GM23248 (cell line): ENCODE data around the gene TRERF1. TPM values are rescaled to one million over a fixed set of nuclear protein-coding genes. Genes with fewer than 3 reads are reported as not detected.
"Not testable (repeated sequence)": the region's sequence is repeated elsewhere in the genome, so short reads cannot be mapped to it uniquely, and the experiment has no call there.

Experiments
- DNase-seq: peaks from one replicate; pipeline ENCODE4 v3.0.0-alpha.2; 2015
- H2AFZ ChIP-seq: fragments of 200-600 bp; sonication (generic); 2 replicates; pipeline ENCODE4 v1.6.1; 2016; ENCODE audit warnings: antibody characterized with exemption
- H3F3A ChIP-seq: fragments of 200-600 bp; sonication (generic); 2 replicates; pipeline ENCODE4 v1.6.1; 2016; ENCODE audit warnings: mild to moderate bottlenecking, antibody characterized with exemption, mixed run types; ENCODE audit not compliant: insufficient read depth
- H3K27ac ChIP-seq: fragments of 200-600 bp; sonication (generic); 2 replicates; pipeline ENCODE4 v1.5.1; 2016; ENCODE audit warnings: mild to moderate bottlenecking
- H3K27me3 ChIP-seq: fragments of 200-600 bp; sonication (generic); replicated peaks from 2 replicates; pipeline ENCODE4 v1.6.1; 2016; ENCODE audit warnings: mild to moderate bottlenecking; ENCODE audit not compliant: insufficient read depth
- H3K36me3 ChIP-seq: fragments of 200-600 bp; sonication (generic); 2 replicates; pipeline ENCODE4 v1.6.1; 2016; ENCODE audit warnings: low read depth, mild to moderate bottlenecking
- H3K4me1 ChIP-seq: fragments of 200-600 bp; sonication (generic); 2 replicates; pipeline ENCODE4 v1.6.1; 2016; ENCODE audit warnings: mild to moderate bottlenecking; ENCODE audit not compliant: insufficient read depth
- H3K4me2 ChIP-seq: fragments of 200-600 bp; sonication (generic); one replicate; pipeline ENCODE4 v1.6.1; 2016; ENCODE audit warnings: mild to moderate bottlenecking; ENCODE audit not compliant: unreplicated experiment
- H3K4me3 ChIP-seq: fragments of 200-600 bp; sonication (generic); 2 replicates; pipeline ENCODE4 v1.5.1; 2016; ENCODE audit warnings: mild to moderate bottlenecking
- H3K79me2 ChIP-seq: fragments of 200-600 bp; sonication (generic); 2 replicates; pipeline ENCODE4 v1.6.1; 2016; ENCODE audit warnings: mild to moderate bottlenecking; ENCODE audit not compliant: insufficient read depth
- H3K9ac ChIP-seq: fragments of 200-600 bp; sonication (generic); 2 replicates; pipeline ENCODE4 v1.6.1; 2016; ENCODE audit warnings: mild to moderate bottlenecking
- H3K9me2 ChIP-seq: fragments of 200-600 bp; sonication (generic); 2 replicates; pipeline ENCODE4 v1.6.1; 2016; ENCODE audit warnings: mixed run types, mild to moderate bottlenecking, moderate library complexity; ENCODE audit not compliant: insufficient read depth
- H3K9me3 ChIP-seq: fragments of 200-600 bp; sonication (generic); one replicate; pipeline ENCODE4 v1.6.1; 2017; ENCODE audit warnings: low read depth
- H4K20me1 ChIP-seq: fragments of 200-600 bp; sonication (generic); 2 replicates; pipeline ENCODE4 v1.6.0; 2016; ENCODE audit not compliant: insufficient read depth
- EZH2 ChIP-seq: fragments of 200-600 bp; sonication (generic); IDR thresholded peaks from 2 replicates; pipeline ENCODE4 v1.6.1; 2018; ENCODE audit warnings: antibody characterized with exemption, mild to moderate bottlenecking; ENCODE audit not compliant: insufficient read depth, poor library complexity, severe bottlenecking
- EZH2phosphoT487 ChIP-seq: fragments of 200-600 bp; sonication (generic); IDR thresholded peaks from 2 replicates; pipeline ENCODE4 v1.6.1; 2018; ENCODE audit warnings: antibody characterized with exemption, moderate library complexity, mild to moderate bottlenecking, low read depth; ENCODE audit not compliant: insufficient read depth
- WGBS, 2 experiments: methylation state at CpG; one replicate each; pipeline ENCODE4 v1.1.6; 2015 to 2017; ENCODE audit warnings: low lambda C conversion rate in 2 of 2, low coverage in 1 of 2; ENCODE audit errors: missing lambda C conversion rate in 2 of 2; 5-methylcytosine and 5-hydroxymethylcytosine counted together
- in situ Hi-C: fragments of 300-500 bp; cut with MboI; formaldehyde crosslinking; loops from 2 replicates; pipeline ENCODE4 v1.15.0; 2020
- polyA plus RNA-seq: library from polyadenylated mRNA; unstranded; fragments of >200 nt; fragmentation: Nextera tagmentation; extraction: Ambion mirVana; gene quantifications from 2 replicates; pipeline ENCODE4 v1.2.1, GENCODE V29; 2016
- total RNA-seq: library from RNA; depleted of rRNA; stranded (reverse); fragments of >200 nt; shearing (Covaris generic); gene quantifications from 2 replicates; pipeline ENCODE4 v1.2.3, GENCODE V29; 2014

TRERF1 gene
- total and polyA plus RNA-seq, 2 experiments from 2014 or later, result 2.7 to 3.1 TPM

GRCh38 chr6:42220807-42221206 is 230.9 kb downstream of the TRERF1 start:
- H3K4me1 ChIP-seq, result peaks cover 23% of the 10 kb centered on the region
- H2AFZ ChIP-seq, result no peak overlapping the region
- DNase-seq, result no peak
- H3F3A ChIP-seq, result peaks cover 14% of the 10 kb centered on the region
- H3K36me3 ChIP-seq, result no peaks in the 10 kb centered on the region
- no peaks in the 10 kb centered on the region for H3K9me2 ChIP-seq
- H3K4me2 ChIP-seq, result no peak overlapping the region
- no peaks in the 10 kb centered on the region for H3K27me3 ChIP-seq
- WGBS, 2 experiments, result 73 to 78% methylated on average over 6 of the region's 6 CpGs
- no peak overlapping the region for H3K4me3 ChIP-seq
- no peaks in the 10 kb centered on the region for H4K20me1 ChIP-seq
- in situ Hi-C loops, result no loop called here
- no peak overlapping the region for H3K27ac ChIP-seq
- H3K9ac ChIP-seq, result no peak overlapping the region
- H3K79me2 ChIP-seq, result peaks cover 16% of the 10 kb centered on the region
- TF ChIP-seq EZH2 (no peak), EZH2phosphoT487 (no peak)
- H3K9me3 ChIP-seq, result no peaks in the 10 kb centered on the region

- no peaks in the 10 kb centered on the region for H3K9me3 ChIP-seq
- 0 out of 2 replicates have a peak, but pooled peaks cover 5% of the 10 kb centered on the region for H3F3A ChIP-seq
- in situ Hi-C loops, result no loop called here
- peak within 1 kb of the TSS; percentile 93 for H2AFZ ChIP-seq
- peak; percentile 98 for DNase-seq
- H3K4me2 ChIP-seq, result peak within 1 kb of the TSS; percentile 94
- H3K9ac ChIP-seq, result peak within 1 kb of the TSS; percentile 90
- no peak for TF ChIP-seq EZH2
- no peak for TF ChIP-seq EZH2phosphoT487
- H3K27me3 ChIP-seq, result no peaks in the 10 kb centered on the region
- H3K4me3 ChIP-seq, result peak within 1 kb of the TSS; percentile 93
- peaks cover 41% of the 10 kb centered on the region for H3K79me2 ChIP-seq
- no peaks in the 10 kb centered on the region for H3K9me2 ChIP-seq
- H3K4me1 ChIP-seq, result peaks cover 10% of the 10 kb centered on the region
- peak within 1 kb of the TSS; percentile 72 for H3K27ac ChIP-seq
- 11 to 12% methylated on average over 29 of the region's 29 CpGs for WGBS, 2 experiments
- H3K36me3 ChIP-seq, result peaks cover 10% of the 10 kb centered on the region; the same call in 1 of the 2 replicates
- no peaks in the 10 kb centered on the region for H4K20me1 ChIP-seq
Measured at GRCh38 chr6:42217519-42218367, 234.0 kb downstream of the TRERF1 start, which contains the start of gene MRPS10. TSS of gene MRPS10 (minus strand) at chr6:42217861. CDS start at chr6:42217849, 12 bp downstream.

DNA sequence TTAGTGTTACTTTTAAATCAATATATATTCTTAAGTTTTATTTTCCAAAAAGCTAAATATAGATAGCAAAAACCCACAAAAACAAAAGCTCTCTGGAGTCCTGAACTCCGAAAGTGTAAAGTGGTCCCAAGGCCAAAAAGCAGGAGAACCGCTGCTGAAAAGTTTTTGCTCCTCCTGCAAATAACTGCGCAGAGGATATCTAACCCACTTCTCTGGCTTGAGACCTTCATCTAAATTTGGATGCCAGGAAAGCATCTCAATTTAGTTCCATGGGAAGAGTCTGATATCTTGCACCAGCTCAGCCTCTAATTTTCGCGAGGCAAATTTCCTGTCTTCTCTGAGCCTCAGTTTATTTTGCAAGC is 234.6 kb downstream of the TRERF1 start:
- Histone ChIP-seq H3K27ac (peak overlapping the region; percentile 72), H3K79me2 (peaks cover 47% of the 10 kb centered on the region), H3K4me1 (peaks cover 10% of the 10 kb centered on the region), H3F3A (0 out of 2 replicates have a peak, but pooled peaks cover 5% of the 10 kb centered on the region), H3K9me3 (no peaks in the 10 kb centered on the region), H3K36me3 (peaks cover 11% of the 10 kb centered on the region), H3K9me2 (no peaks in the 10 kb centered on the region), H3K27me3 (no peaks in the 10 kb centered on the region), H3K4me2 (peak overlapping the region; percentile 94), H3K4me3 (peak overlapping the region; percentile 93), H4K20me1 (no peaks in the 10 kb centered on the region), H3K9ac (peak overlapping the region; percentile 90), H2AFZ (peak overlapping the region; percentile 93)
- in situ Hi-C loops, result no loop called here
- TF ChIP-seq EZH2phosphoT487 (no peak), EZH2 (no peak)
- peak; percentile 42 for DNase-seq
- WGBS, 2 experiments, result 1 to 2% methylated on average over 5 of the region's 5 CpGs

DNA sequence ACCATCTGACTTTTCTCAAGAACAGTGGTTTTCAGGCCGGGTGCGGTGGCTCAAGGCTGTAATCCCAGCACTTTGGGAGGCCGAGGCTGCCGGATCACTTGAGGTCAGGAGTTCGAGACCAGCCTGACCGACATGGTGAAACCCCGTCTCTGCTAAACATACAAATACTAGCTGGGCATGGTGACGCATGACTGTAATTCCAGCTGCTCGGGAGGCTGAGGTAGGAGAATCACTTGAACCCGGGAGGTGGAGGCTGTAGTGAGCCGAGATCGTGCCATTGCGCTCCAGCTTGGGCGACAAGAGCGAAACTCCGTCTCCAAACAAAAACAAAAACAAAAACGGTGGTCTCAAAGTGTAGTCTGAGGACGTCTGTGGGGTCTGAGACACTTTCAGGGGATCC is 235.2 kb downstream of the TRERF1 start:
- H3K27ac ChIP-seq, H3F3A ChIP-seq, DNase-seq, H4K20me1 ChIP-seq, H2AFZ ChIP-seq, H3K9me2 ChIP-seq, H3K27me3 ChIP-seq, H3K9me3 ChIP-seq, in situ Hi-C loops: not testable (repeated sequence)
- Histone ChIP-seq H3K9ac (peak overlapping the region; percentile 90), H3K4me2 (peak overlapping the region; percentile 94), H3K79me2 (peaks cover 54% of the 10 kb centered on the region), H3K4me3 (peak overlapping the region; percentile 93), H3K4me1 (peaks cover 10% of the 10 kb centered on the region), H3K36me3 (peaks cover 17% of the 10 kb centered on the region)
- 85% methylated on average over 18 of the region's 18 CpGs for WGBS, 2 experiments
